Parathyroid adenoma (tissue), 2 donors: ENCODE measurements around the gene TOMT.
"Not testable (repeated sequence)": the region's sequence is repeated elsewhere in the genome, so short reads cannot be mapped to it uniquely, and the experiment has no call there.

Experiments
- H2AFZ ChIP-seq: fragments of 300-600 bp; sonication (generic); one replicate; pipeline ENCODE4 v1.7.0; 2017; ENCODE audit warnings: antibody characterized with exemption, mild to moderate bottlenecking
- H3K27ac ChIP-seq: fragments of 300-600 bp; sonication (generic); one replicate; pipeline ENCODE4 v1.7.0; 2017
- H3K27me3 ChIP-seq: fragments of 300-600 bp; sonication (generic); one replicate; pipeline ENCODE4 v1.7.0; 2017; ENCODE audit warnings: low read length; ENCODE audit not compliant: control insufficient read depth, insufficient read depth
- H3K36me3 ChIP-seq: fragments of 300-600 bp; sonication (generic); one replicate; pipeline ENCODE4 v1.7.0; 2017; ENCODE audit warnings: low read length; ENCODE audit not compliant: control insufficient read depth, insufficient read depth
- H3K4me1 ChIP-seq: fragments of 300-600 bp; sonication (generic); one replicate; pipeline ENCODE4 v1.7.0; 2017; ENCODE audit warnings: control low read depth
- H3K4me2 ChIP-seq: fragments of 300-600 bp; sonication (generic); one replicate; pipeline ENCODE4 v1.7.0; 2017; ENCODE audit warnings: low read length
- H3K4me3 ChIP-seq: fragments of 300-600 bp; sonication (generic); one replicate; pipeline ENCODE4 v1.7.0; 2017; ENCODE audit warnings: low read depth, low read length
- H3K79me2 ChIP-seq: fragments of 300-600 bp; sonication (generic); one replicate; pipeline ENCODE4 v1.7.0; 2017; ENCODE audit warnings: control low read depth
- H3K9ac ChIP-seq: fragments of 300-600 bp; sonication (generic); one replicate; pipeline ENCODE4 v1.7.0; 2017; ENCODE audit warnings: mild to moderate bottlenecking
- H3K9me3 ChIP-seq: fragments of 300-600 bp; sonication (generic); one replicate; pipeline ENCODE4 v1.7.0; 2017; ENCODE audit warnings: low read length; ENCODE audit not compliant: control insufficient read depth
- TF ChIP-seq, protein P1 (sequence below): fragments of 300-600 bp; sonication (generic); IDR thresholded peaks from one replicate; pipeline ENCODE4 v1.7.0; 2017; ENCODE audit warnings: antibody characterized with exemption, mild to moderate bottlenecking
- donor health status: primary hyperparathyroidism.

The TOMT gene

DNA sequence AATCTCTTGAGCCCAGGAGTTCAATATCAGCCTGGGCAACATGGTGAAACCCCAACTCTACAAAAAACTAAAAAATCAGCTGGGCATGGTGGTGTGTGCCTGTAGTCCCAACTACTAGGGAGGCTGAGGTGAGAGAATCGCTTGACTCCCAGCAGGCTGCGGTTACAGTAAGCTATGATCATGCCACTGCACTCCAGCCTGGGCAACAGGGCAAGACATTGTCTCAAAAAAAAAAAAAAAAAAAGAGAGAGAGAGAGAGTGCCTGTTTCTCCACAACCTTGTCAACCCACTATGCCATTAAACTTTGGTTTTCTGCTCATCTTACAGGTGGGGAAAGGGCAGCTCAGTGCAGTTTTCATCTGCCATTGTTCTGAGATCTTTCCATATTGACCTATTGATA, 34.9 kb downstream of the TOMT start:
- H3K27ac ChIP-seq, result no peak overlapping the region
- no peaks in the 10 kb centered on the region for H3K36me3 ChIP-seq
- H3K4me2 ChIP-seq, result no peak overlapping the region
- no peak overlapping the region for H3K4me3 ChIP-seq
- H2AFZ ChIP-seq, result no peak overlapping the region
- H3K9ac ChIP-seq, result no peak overlapping the region
- H3K9me3 ChIP-seq, result no peaks in the 10 kb centered on the region
- no peaks in the 10 kb centered on the region for H3K4me1 ChIP-seq
- TF ChIP-seq, protein P1, sequence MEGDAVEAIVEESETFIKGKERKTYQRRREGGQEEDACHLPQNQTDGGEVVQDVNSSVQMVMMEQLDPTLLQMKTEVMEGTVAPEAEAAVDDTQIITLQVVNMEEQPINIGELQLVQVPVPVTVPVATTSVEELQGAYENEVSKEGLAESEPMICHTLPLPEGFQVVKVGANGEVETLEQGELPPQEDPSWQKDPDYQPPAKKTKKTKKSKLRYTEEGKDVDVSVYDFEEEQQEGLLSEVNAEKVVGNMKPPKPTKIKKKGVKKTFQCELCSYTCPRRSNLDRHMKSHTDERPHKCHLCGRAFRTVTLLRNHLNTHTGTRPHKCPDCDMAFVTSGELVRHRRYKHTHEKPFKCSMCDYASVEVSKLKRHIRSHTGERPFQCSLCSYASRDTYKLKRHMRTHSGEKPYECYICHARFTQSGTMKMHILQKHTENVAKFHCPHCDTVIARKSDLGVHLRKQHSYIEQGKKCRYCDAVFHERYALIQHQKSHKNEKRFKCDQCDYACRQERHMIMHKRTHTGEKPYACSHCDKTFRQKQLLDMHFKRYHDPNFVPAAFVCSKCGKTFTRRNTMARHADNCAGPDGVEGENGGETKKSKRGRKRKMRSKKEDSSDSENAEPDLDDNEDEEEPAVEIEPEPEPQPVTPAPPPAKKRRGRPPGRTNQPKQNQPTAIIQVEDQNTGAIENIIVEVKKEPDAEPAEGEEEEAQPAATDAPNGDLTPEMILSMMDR, result no peak
- no peaks in the 10 kb centered on the region for H3K27me3 ChIP-seq
- no peaks in the 10 kb centered on the region for H3K79me2 ChIP-seq

DNA sequence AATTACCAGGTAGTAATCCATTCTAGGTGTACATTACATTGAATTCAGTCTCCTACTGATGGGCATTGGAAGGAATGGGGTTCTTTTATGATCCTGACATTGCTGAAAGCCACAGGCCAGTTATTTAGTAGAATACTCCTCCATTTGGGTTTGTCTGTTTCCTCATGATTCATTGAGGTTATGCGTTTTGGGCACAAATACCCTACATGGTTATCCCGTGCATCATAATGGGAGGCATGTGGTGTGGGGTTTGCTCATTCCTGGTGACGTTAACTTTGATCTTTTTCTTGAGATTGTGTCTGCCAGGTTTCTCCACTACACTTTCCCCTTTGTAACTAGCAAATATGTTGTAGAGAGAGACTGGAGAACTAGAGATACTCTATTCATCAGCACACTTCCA, 35.3 kb downstream of the TOMT start:
- Histone ChIP-seq H3K27ac (no peak overlapping the region), H2AFZ (no peak overlapping the region), H3K9me3 (no peaks in the 10 kb centered on the region), H3K27me3 (no peaks in the 10 kb centered on the region), H3K36me3 (no peaks in the 10 kb centered on the region), H3K4me2 (no peak overlapping the region), H3K79me2 (no peaks in the 10 kb centered on the region), H3K9ac (no peak overlapping the region), H3K4me3 (no peak overlapping the region), H3K4me1 (no peaks in the 10 kb centered on the region)
- TF ChIP-seq, protein P1, result no peak

DNA sequence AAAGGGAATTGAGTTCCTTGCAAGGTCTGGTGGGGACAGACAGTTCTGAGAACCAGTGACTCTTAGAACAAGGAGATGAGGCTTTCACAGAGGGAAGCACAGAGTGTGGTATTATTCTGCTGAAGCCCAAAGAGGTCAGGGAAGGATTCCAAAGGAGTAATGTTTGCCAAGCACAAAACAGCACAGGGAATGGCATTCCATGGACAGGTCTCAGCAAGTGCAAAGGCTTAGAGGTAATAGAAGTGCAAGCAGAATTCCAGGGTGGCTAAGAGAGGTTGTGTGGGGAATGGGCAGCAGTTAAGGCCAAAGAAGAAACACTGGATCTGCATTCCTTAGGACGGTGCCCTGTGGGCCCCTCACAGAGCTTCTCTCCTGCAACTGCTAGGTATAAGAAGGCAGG, 36.4 kb downstream of the TOMT start:
- H3K9ac ChIP-seq, H3K79me2 ChIP-seq, H3K4me2 ChIP-seq, H3K9me3 ChIP-seq, H3K36me3 ChIP-seq, H2AFZ ChIP-seq, H3K27ac ChIP-seq, H3K27me3 ChIP-seq, H3K4me1 ChIP-seq, H3K4me3 ChIP-seq: not testable (repeated sequence)

DNA sequence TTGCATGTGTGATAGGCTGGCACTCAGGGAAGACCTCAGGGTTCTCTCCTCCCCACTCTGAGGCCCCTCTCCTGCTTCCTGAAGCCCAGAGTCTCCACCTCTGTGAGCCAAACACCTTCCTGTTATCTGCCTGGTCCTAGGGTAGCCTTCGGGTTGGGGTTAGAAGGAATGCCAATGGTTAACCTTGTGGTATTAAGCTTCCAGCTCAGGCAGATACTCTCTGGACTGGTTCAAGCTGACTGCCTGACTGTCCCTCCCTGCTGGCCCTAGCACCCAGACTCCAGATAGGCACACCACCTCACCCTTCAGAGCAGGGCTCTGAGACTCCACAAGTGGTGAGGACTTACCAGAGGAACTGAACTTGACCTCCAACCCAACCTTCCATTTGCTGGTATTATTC, 36.8 kb downstream of the TOMT start:
- H2AFZ ChIP-seq, H3K36me3 ChIP-seq, H3K27me3 ChIP-seq, H3K4me3 ChIP-seq, H3K79me2 ChIP-seq, H3K4me2 ChIP-seq, H3K9ac ChIP-seq, H3K27ac ChIP-seq, H3K4me1 ChIP-seq, H3K9me3 ChIP-seq: not testable (repeated sequence)

DNA sequence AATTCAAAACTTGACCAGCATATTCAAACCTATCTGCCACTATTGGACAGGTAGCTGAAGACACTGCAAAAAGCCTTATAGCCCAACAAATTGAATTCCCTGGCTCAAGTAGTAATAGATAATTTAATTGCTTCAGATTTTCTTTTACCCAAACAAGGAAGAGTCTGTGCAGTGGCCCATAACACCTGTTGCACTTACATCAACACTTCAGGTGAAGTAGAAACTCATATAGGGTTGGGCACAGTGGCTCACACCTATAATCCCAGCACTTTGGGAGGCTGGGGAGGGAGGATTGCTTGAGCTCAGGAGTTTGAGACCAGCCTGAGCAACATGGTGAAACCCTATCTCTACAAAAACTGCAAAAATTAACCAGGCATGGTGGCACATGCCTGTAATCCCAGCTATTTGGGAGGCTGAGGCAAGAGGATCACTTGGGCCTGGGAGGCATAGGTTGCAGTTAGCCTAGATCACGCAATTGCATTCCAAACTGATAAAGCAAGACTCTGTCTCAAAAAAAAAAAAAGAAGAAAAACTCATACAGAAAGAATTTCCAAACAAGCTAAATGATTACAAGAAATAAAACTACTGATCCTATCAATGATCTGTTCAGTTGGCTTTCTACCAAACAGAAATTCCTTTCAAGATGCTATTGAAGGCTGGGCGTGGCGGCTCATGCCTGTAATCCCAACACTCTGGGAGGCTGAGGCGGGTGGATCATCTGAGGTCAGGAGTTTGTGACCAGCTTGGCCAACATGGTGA, 39.3 kb downstream of the TOMT start:
- Histone ChIP-seq H3K27me3 (no peaks in the 10 kb centered on the region), H3K4me2 (no peak overlapping the region), H3K4me1 (no peaks in the 10 kb centered on the region), H3K9me3 (no peaks in the 10 kb centered on the region), H3K27ac (no peak overlapping the region), H3K4me3 (no peak overlapping the region), H2AFZ (no peak overlapping the region), H3K9ac (no peak overlapping the region), H3K36me3 (no peaks in the 10 kb centered on the region), H3K79me2 (no peaks in the 10 kb centered on the region)
- TF ChIP-seq, protein P1, result no peak

DNA sequence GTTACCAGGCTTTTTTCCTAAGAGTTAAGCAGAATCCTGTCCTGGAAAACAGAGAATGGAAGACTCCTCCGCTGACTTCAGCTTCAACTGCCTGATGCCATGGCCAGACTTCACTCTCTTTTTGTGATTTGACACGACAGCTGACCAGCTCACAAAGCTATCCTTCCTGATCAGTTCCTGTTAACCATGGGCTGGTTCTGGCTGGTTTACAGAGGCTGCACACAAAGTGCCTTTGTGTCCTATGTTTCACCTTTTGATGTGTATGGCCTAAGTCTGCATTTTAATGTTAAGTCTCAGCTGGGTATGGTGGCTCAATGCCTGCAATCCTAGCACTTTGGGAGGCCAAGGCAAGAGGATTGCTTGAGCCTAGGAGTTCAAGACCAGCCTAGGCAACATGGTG, 40.9 kb downstream of the TOMT start:
- H3K4me3 ChIP-seq, result no peak overlapping the region
- TF ChIP-seq, protein P1, result no peak
- H3K9ac ChIP-seq, result no peak overlapping the region
- H3K27me3 ChIP-seq, result no peaks in the 10 kb centered on the region
- no peaks in the 10 kb centered on the region for H3K9me3 ChIP-seq
- no peak overlapping the region for H3K27ac ChIP-seq
- no peak overlapping the region for H2AFZ ChIP-seq
- H3K79me2 ChIP-seq, result no peaks in the 10 kb centered on the region
- no peaks in the 10 kb centered on the region for H3K36me3 ChIP-seq
- H3K4me1 ChIP-seq, result no peaks in the 10 kb centered on the region
- no peak overlapping the region for H3K4me2 ChIP-seq
